OCI-M1 (cell line): ENCODE measurements around the gene ATAD2B.

Source experiments
- DNase-seq: peaks from one replicate; lab custom pipeline; 2025; lab: John Stamatoyannopoulos, UW

Gene ATAD2B

GRCh38 chr2:23699580-23699925, 227.4 kb downstream of the ATAD2B start:
- no peak for DNase-seq

GRCh38 chr2:23698721-23699579, 228.0 kb downstream of the ATAD2B start:
- no peak for DNase-seq
